Effector CD4-positive, alpha-beta T cell (primary cell): ENCODE results near the gene ATN1.

Experiments
- DNase-seq: peaks from one replicate; pipeline ENCODE4 v3.0.0-alpha.2; 2020

ATN1 gene

GRCh38 chr12:6959805-6960592 is 32.2 kb downstream of the ATN1 start:
- no peak for DNase-seq

- DNase-seq, result no peak
Observed at GRCh38 chr12:6960593-6961277, 33.0 kb downstream of the ATN1 start.

GRCh38 chr12:6961278-6961694 is 33.5 kb downstream of the ATN1 start:
- DNase-seq, result peak; percentile 86

- no peak for DNase-seq
Observed at GRCh38 chr12:6961695-6962284, 34.0 kb downstream of the ATN1 start.

GRCh38 chr12:6962285-6963015 is 34.7 kb downstream of the ATN1 start:
- no peak for DNase-seq

GRCh38 chr12:6963016-6963731 is 35.4 kb downstream of the ATN1 start:
- no peak for DNase-seq

- no peak for DNase-seq
Observed at GRCh38 chr12:6963791-6964413, 36.1 kb downstream of the ATN1 start.

GRCh38 chr12:6964605-6965025 is 36.9 kb downstream of the ATN1 start:
- no peak for DNase-seq

GRCh38 chr12:6965026-6965661 is 37.4 kb downstream of the ATN1 start:
- peak; percentile 86 for DNase-seq

- no peak for DNase-seq
Observed at GRCh38 chr12:6965714-6966113, 38.0 kb downstream of the ATN1 start.

- DNase-seq, result no peak
Observed at GRCh38 chr12:6966351-6966750, 38.6 kb downstream of the ATN1 start.

- DNase-seq, result no peak
Observed at GRCh38 chr12:6967651-6968100, 39.9 kb downstream of the ATN1 start.

GRCh38 chr12:6968426-6968825 is 40.7 kb downstream of the ATN1 start:
- no peak for DNase-seq

- DNase-seq, result no peak
Observed at GRCh38 chr12:6970096-6970527, 42.4 kb downstream of the ATN1 start.

- DNase-seq, result no peak
Observed at GRCh38 chr12:6974180-6974579, 46.4 kb downstream of the ATN1 start.

GRCh38 chr12:6975297-6976032 is 47.7 kb downstream of the ATN1 start:
- DNase-seq, result no peak

GRCh38 chr12:6977653-6978052 is 49.9 kb downstream of the ATN1 start:
- DNase-seq, result no peak

- no peak for DNase-seq
Observed at GRCh38 chr12:6978188-6978587, 50.4 kb downstream of the ATN1 start.

GRCh38 chr12:6978611-6979011 is 50.9 kb downstream of the ATN1 start:
- no peak for DNase-seq

GRCh38 chr12:6979021-6979420 is 51.3 kb downstream of the ATN1 start:
- no peak for DNase-seq

GRCh38 chr12:6979453-6979852 is 51.7 kb downstream of the ATN1 start:
- DNase-seq, result no peak
